HCT116 (cell line): ENCODE data around the gene MAN1A1. TPM values are rescaled to one million over a fixed set of nuclear protein-coding genes. Genes with fewer than 3 reads are reported as not detected.

Source experiments
- ATAC-seq: fragments of 200-7000 bp; cut with Tn5 transposase; 2 replicates; pipeline ENCODE4 v1.9.1; 2020; ENCODE audit warnings: mild to moderate bottlenecking, moderate library complexity
- BruUV-seq: library from RNA; stranded (reverse); fragments of 400-500 nt; replicated peaks from 2 replicates; lab custom pipeline; 2021; lab: Mats Ljungman, UMichigan
- CTCF ChIA-PET: fragments of 300-600 bp; sonication (Branson Sonifier 250); formaldehyde crosslinking; loops from one replicate; lab custom pipeline; 2021; ENCODE audit warnings: antibody characterized with exemption; lab: Charles Lee
- POLR2A ChIA-PET: fragments of 300-600, 350-600 bp; sonication (Branson Sonifier 250); formaldehyde crosslinking; loops from one replicate; lab custom pipeline; 2021; ENCODE audit warnings: antibody characterized with exemption; lab: Charles Lee
- RAD21 ChIA-PET, 2 experiments: fragments of 300-600 bp; sonication (Branson Sonifier 250); formaldehyde crosslinking; loops; one replicate each; lab custom pipeline; 2023; ENCODE audit warnings: low total read pairs in 2 of 2; ENCODE audit not compliant: uncharacterized antibody in 2 of 2, unreplicated experiment in 2 of 2, low non-redundant PET in 1 of 2; lab: Charles Lee
- DNase-seq: peaks from one replicate; pipeline ENCODE4 v3.0.0-alpha.2; 2010; ENCODE audit warnings: low read depth, low spot score
- H2AFZ ChIP-seq: fragments of 200-600 bp; shearing (Covaris generic), sonication (generic); 2 replicates; pipeline ENCODE4 v1.6.1; 2017; ENCODE audit warnings: low read depth, mixed run types, mixed read lengths, antibody characterized with exemption, low read length; ENCODE audit not compliant: poor library complexity, severe bottlenecking
- H3K27ac ChIP-seq: 2 replicates; pipeline ENCODE4 v1.5.1; 2012; ENCODE audit warnings: low read depth, low read length
- H3K27me3 ChIP-seq: fragments of 200-600 bp; sonication (generic); 2 replicates; pipeline ENCODE4 v1.6.1; 2016; ENCODE audit warnings: mixed run types, low read length, mixed read lengths; ENCODE audit not compliant: insufficient read depth
- H3K36me3 ChIP-seq, 2 experiments: fragments of 200-500 bp in 1 of 2; fragments of 200-600 bp in 1 of 2; sonication (Bioruptor generic) in 1 of 2; sonication (generic) in 1 of 2; 2 replicates each; pipeline versions ENCODE4 v1.5.1 to v1.6.1; 2014 to 2016; ENCODE audit warnings: low read length in 2 of 2, inconsistent platforms in 1 of 2, mixed read lengths in 1 of 2, mixed run types in 1 of 2; ENCODE audit not compliant: insufficient read depth in 2 of 2, control insufficient read depth in 1 of 2
- H3K4me1 ChIP-seq, 2 experiments: fragments of 200-600 bp in 1 of 2; sonication (generic) in 1 of 2; 2 replicates each; pipeline versions ENCODE4 v1.5.1 to v1.6.1; 2012 to 2017; ENCODE audit warnings: low read length in 2 of 2, inconsistent platforms in 1 of 2, mild to moderate bottlenecking in 1 of 2, mixed read lengths in 1 of 2, mixed run types in 1 of 2, moderate library complexity in 1 of 2; ENCODE audit not compliant: insufficient read depth in 2 of 2, control insufficient read depth in 1 of 2
- H3K4me2 ChIP-seq: fragments of 200-600 bp; sonication (generic); 2 replicates; pipeline ENCODE4 v1.6.1; 2017; ENCODE audit warnings: mixed run types, low read length, mixed read lengths
- H3K4me3 ChIP-seq, 2 experiments: fragments of 200-600 bp in 1 of 2; sonication (generic) in 1 of 2; replicated peaks in 1 of 2; 2 replicates each; pipeline ENCODE4 v1.5.1; 2011 to 2016; ENCODE audit warnings: low read length in 2 of 2, control low read depth in 1 of 2, low read depth in 1 of 2, mild to moderate bottlenecking in 1 of 2, mixed read lengths in 1 of 2, mixed run types in 1 of 2
- H3K79me2 ChIP-seq: fragments of 200-600 bp; sonication (generic); 2 replicates; pipeline ENCODE4 v1.6.1; 2017; ENCODE audit warnings: mild to moderate bottlenecking, mixed run types, low read length, moderate library complexity, mixed read lengths; ENCODE audit not compliant: insufficient read depth
- H3K9ac ChIP-seq: fragments of 200-600 bp; sonication (generic); 2 replicates; pipeline ENCODE4 v1.6.1; 2016; ENCODE audit warnings: low read length, mixed read lengths
- H3K9me2 ChIP-seq: fragments of 200-600 bp; sonication (generic), shearing (Covaris generic); 2 replicates; pipeline ENCODE4 v1.6.1; 2017; ENCODE audit warnings: mixed run types, mild to moderate bottlenecking, moderate library complexity; ENCODE audit not compliant: insufficient read depth
- H3K9me3 ChIP-seq, 2 experiments: fragments of 200-500 bp in 1 of 2; fragments of 200-600 bp in 1 of 2; sonication (Bioruptor generic) in 1 of 2; sonication (generic) in 1 of 2; 2 replicates each; pipeline ENCODE4 v1.6.1; 2014 to 2017; ENCODE audit warnings: low read length in 2 of 2, mixed read lengths in 2 of 2, inconsistent platforms in 1 of 2, low read depth in 1 of 2, mild to moderate bottlenecking in 1 of 2, mixed run types in 1 of 2, moderate library complexity in 1 of 2; ENCODE audit not compliant: control insufficient read depth in 1 of 2, insufficient read depth in 1 of 2
- H4K20me1 ChIP-seq: fragments of 200-600 bp; sonication (generic), shearing (Covaris generic); 2 replicates; pipeline ENCODE4 v1.6.1; 2017; ENCODE audit warnings: mixed run types, mild to moderate bottlenecking, moderate library complexity; ENCODE audit not compliant: insufficient read depth
- CBX3 ChIP-seq: IDR thresholded peaks from 2 replicates; pipeline ENCODE4 v1.6.1; 2012; ENCODE audit warnings: low read depth
- CEBPB ChIP-seq: IDR thresholded peaks from 2 replicates; pipeline ENCODE4 v1.6.1; 2012; ENCODE audit warnings: low read depth
- EGR1 ChIP-seq: IDR thresholded peaks from 2 replicates; pipeline ENCODE4 v1.6.1; 2012; ENCODE audit warnings: low read depth
- ELF1 ChIP-seq: IDR thresholded peaks from 2 replicates; pipeline ENCODE4 v1.6.1; 2012; ENCODE audit warnings: low read depth, borderline replicate concordance
- EZH2 ChIP-seq: fragments of 200-600 bp; sonication (generic); IDR thresholded peaks from 2 replicates; pipeline ENCODE4 v1.6.1; 2017; ENCODE audit warnings: antibody characterized with exemption, mixed run types
- EZH2phosphoT487 ChIP-seq: fragments of 200-600 bp; IDR thresholded peaks from 2 replicates; pipeline ENCODE4 v1.6.1; 2018; ENCODE audit warnings: antibody characterized with exemption, borderline replicate concordance
- FOSL1 ChIP-seq: IDR thresholded peaks from 2 replicates; pipeline ENCODE4 v1.6.1; 2012; ENCODE audit warnings: low read depth
- POLR2A ChIP-seq: IDR thresholded peaks from 2 replicates; pipeline ENCODE4 v1.7.0; 2011; ENCODE audit warnings: borderline replicate concordance; ENCODE audit not compliant: insufficient read depth, insufficient read length; ENCODE audit errors: extremely low read depth
- POLR2AphosphoS5 ChIP-seq: IDR thresholded peaks from 2 replicates; pipeline ENCODE4 v1.6.1; 2011; ENCODE audit warnings: mild to moderate bottlenecking, low read depth, low read length, moderate library complexity
- RAD21 ChIP-seq: IDR thresholded peaks from 2 replicates; pipeline ENCODE4 v1.6.1; 2012; ENCODE audit warnings: low read depth, mild to moderate bottlenecking
- SIN3A ChIP-seq: IDR thresholded peaks from 2 replicates; pipeline ENCODE4 v1.6.1; 2012; ENCODE audit warnings: low read depth
- SP1 ChIP-seq: IDR thresholded peaks from 2 replicates; pipeline ENCODE4 v1.6.1; 2012; ENCODE audit warnings: low read depth
- SRF ChIP-seq: IDR thresholded peaks from 2 replicates; pipeline ENCODE4 v1.6.1; 2012; ENCODE audit warnings: low read depth
- TCF7L2 ChIP-seq: IDR thresholded peaks from 2 replicates; pipeline ENCODE4 v1.7.0; 2011; ENCODE audit warnings: borderline replicate concordance, inconsistent platforms; ENCODE audit not compliant: insufficient read depth, insufficient read length; ENCODE audit errors: extremely low read depth
- YY1 ChIP-seq: IDR thresholded peaks from 2 replicates; pipeline ENCODE4 v1.6.1; 2011; ENCODE audit warnings: low read length, low read depth, moderate library complexity, mild to moderate bottlenecking; ENCODE audit not compliant: insufficient replicate concordance; ENCODE audit errors: extremely low read depth
- ZFX ChIP-seq: fragments of 450-650 bp; IDR thresholded peaks from 2 replicates; pipeline ENCODE4 v1.6.1; 2017
- ZNF274 ChIP-seq: fragments of 200-500 bp; sonication (Bioruptor generic); IDR thresholded peaks from 2 replicates; pipeline ENCODE4 v1.6.1; 2014; ENCODE audit warnings: mild to moderate bottlenecking, low read depth, low read length, inconsistent platforms
- intact Hi-C: fragments of 100-400 bp; cut with micrococcal nuclease; formaldehyde crosslinking; loops from 2 replicates; pipeline ENCODE4 v1.10.0; 2022
- total RNA-seq: library from RNA; stranded (reverse); gene quantifications from one replicate; pipeline ENCODE4 v1.2.1, GENCODE V29; 2021; ENCODE audit not compliant: unreplicated experiment
- TF ChIP-seq, protein P1 (sequence below): IDR thresholded peaks from 2 replicates; pipeline ENCODE4 v1.6.1; 2011; ENCODE audit warnings: mild to moderate bottlenecking, low read length, moderate library complexity; ENCODE audit not compliant: insufficient replicate concordance; ENCODE audit errors: extremely low read depth
- TF ChIP-seq, protein P2 (sequence below), 3 experiments: fragments of 200-600 bp in 1 of 3; sonication (generic) in 1 of 3; IDR thresholded peaks in 2 of 3; conservative IDR thresholded peaks in 1 of 3; 2 replicates each; pipeline ENCODE4 v1.5.1; 2012 to 2017; ENCODE audit warnings: low read depth in 2 of 3, low read length in 2 of 3, antibody characterized with exemption in 1 of 3, borderline replicate concordance in 1 of 3, control low read depth in 1 of 3, mild to moderate bottlenecking in 1 of 3, mixed read lengths in 1 of 3, mixed run types in 1 of 3, moderate library complexity in 1 of 3; ENCODE audit not compliant: insufficient read depth in 1 of 3
- TF ChIP-seq, protein P3 (sequence below): IDR thresholded peaks from 2 replicates; pipeline ENCODE4 v1.6.1; 2012

Gene MAN1A1
- total RNA-seq, 1 experiment from 2014 or later, result 46.0 TPM

DNA sequence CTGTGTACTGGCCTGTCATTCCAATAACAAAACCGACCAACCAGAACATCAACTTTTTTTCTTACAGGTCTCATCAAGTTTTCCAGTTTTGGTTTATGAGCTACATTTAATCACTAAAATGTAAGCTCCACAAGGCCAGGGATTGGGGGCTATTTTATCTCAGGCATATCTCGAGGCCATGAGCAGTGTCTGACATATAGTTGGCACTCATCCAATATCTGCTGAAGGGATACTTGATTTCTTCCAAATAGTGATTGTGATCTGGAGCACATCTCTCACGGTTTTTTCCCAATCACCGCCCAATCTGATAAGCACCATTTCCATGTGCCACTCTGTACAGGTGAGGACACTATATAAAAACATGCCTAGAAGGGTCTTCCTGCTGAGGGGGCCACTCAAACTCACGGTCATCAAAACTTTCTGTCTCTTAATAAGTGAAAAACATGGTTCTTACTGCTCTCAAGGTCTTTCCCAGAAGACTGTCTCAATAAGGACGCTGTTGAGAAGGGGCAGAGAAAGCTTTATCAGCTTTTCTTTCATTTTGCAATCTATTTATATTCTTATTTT, 65.5 kb downstream of the MAN1A1 start:
- BruUV-seq, result no TSS peak
- DNase-seq (no peak), ATAC-seq (no peak)
- H3K36me3 ChIP-seq, result peaks cover 0 to 2% of the 10 kb centered on the region in 2 experiments; a peak in 1 of 4 replicates
- H3K9me3 ChIP-seq, result no peaks in the 10 kb centered on the region
- H3K9ac ChIP-seq, result no peak overlapping the region
- H3K79me2 ChIP-seq, result no peaks in the 10 kb centered on the region
- ChIA-PET CTCF (no interaction called here), POLR2A (no interaction called here), RAD21 (no interaction called here)
- H3K4me1 ChIP-seq, result peaks cover 14 to 25% of the 10 kb centered on the region in 2 experiments; a peak in 3 of 4 replicates
- no peaks in the 10 kb centered on the region for H4K20me1 ChIP-seq
- no peak overlapping the region for H3K27ac ChIP-seq
- TF ChIP-seq RAD21 (no peak), YY1 (no peak), SRF (no peak), TCF7L2 (no peak), ELF1 (no peak), POLR2AphosphoS5 (no peak), EZH2phosphoT487 (no peak), EZH2 (no peak), SP1 (no peak), CEBPB (no peak), CBX3 (no peak), FOSL1 (no peak), ZNF274 (no peak), ZFX (no peak), EGR1 (no peak), POLR2A (no peak), SIN3A (no peak)
- TF ChIP-seq, protein P1, sequence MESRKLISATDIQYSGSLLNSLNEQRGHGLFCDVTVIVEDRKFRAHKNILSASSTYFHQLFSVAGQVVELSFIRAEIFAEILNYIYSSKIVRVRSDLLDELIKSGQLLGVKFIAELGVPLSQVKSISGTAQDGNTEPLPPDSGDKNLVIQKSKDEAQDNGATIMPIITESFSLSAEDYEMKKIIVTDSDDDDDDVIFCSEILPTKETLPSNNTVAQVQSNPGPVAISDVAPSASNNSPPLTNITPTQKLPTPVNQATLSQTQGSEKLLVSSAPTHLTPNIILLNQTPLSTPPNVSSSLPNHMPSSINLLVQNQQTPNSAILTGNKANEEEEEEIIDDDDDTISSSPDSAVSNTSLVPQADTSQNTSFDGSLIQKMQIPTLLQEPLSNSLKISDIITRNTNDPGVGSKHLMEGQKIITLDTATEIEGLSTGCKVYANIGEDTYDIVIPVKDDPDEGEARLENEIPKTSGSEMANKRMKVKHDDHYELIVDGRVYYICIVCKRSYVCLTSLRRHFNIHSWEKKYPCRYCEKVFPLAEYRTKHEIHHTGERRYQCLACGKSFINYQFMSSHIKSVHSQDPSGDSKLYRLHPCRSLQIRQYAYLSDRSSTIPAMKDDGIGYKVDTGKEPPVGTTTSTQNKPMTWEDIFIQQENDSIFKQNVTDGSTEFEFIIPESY, result no peak
- TF ChIP-seq, protein P2, sequence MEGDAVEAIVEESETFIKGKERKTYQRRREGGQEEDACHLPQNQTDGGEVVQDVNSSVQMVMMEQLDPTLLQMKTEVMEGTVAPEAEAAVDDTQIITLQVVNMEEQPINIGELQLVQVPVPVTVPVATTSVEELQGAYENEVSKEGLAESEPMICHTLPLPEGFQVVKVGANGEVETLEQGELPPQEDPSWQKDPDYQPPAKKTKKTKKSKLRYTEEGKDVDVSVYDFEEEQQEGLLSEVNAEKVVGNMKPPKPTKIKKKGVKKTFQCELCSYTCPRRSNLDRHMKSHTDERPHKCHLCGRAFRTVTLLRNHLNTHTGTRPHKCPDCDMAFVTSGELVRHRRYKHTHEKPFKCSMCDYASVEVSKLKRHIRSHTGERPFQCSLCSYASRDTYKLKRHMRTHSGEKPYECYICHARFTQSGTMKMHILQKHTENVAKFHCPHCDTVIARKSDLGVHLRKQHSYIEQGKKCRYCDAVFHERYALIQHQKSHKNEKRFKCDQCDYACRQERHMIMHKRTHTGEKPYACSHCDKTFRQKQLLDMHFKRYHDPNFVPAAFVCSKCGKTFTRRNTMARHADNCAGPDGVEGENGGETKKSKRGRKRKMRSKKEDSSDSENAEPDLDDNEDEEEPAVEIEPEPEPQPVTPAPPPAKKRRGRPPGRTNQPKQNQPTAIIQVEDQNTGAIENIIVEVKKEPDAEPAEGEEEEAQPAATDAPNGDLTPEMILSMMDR (IDR thresholded peaks at IDR 0.05 in 2 of 3, conservative IDR thresholded peaks at IDR 0.05 in 1 of 3; ENCODE audit: borderline replicate concordance in 1 of 3, insufficient read depth in 1 of 3, low read depth in 2 of 3, low read length in 2 of 3), result no peak
- TF ChIP-seq, protein P3, sequence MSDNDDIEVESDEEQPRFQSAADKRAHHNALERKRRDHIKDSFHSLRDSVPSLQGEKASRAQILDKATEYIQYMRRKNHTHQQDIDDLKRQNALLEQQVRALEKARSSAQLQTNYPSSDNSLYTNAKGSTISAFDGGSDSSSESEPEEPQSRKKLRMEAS, result no peak
- intact Hi-C loops, result no loop called here
- no peak overlapping the region for H3K4me2 ChIP-seq
- no peak overlapping the region for H2AFZ ChIP-seq
- H3K27me3 ChIP-seq, result no peaks in the 10 kb centered on the region
- H3K9me2 ChIP-seq, result no peaks in the 10 kb centered on the region
- H3K4me3 ChIP-seq, result no peak overlapping the region
